Measurements from ENCODE around the gene TBX18. TPM values are rescaled to one million over a fixed set of nuclear protein-coding genes. Genes with fewer than 3 reads are reported as not detected.

TBX18 gene
- total RNA-seq, 1 experiment from 2014 or later, result 14.4 TPM

DNA sequence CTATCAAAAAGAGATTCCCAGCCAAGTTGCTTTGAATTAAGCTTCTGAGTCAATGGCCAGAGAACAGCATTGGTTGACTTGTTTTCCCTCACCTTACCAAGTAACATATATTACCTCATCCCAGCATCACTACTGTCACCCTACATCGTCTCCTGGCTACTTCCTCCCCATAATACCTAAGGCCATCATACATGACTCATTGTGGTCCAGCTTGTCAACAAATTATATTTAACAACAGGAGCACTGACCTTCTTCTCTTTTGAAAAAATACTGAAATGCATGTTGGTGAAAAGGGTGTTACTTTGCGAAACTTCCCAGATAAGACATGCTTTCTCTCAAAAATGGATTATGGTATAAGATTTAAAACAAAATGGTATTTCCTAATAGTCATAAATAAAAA lies 106.9 kb downstream of the TBX18 start (continued):
- TF ChIP-seq, protein P1, sequence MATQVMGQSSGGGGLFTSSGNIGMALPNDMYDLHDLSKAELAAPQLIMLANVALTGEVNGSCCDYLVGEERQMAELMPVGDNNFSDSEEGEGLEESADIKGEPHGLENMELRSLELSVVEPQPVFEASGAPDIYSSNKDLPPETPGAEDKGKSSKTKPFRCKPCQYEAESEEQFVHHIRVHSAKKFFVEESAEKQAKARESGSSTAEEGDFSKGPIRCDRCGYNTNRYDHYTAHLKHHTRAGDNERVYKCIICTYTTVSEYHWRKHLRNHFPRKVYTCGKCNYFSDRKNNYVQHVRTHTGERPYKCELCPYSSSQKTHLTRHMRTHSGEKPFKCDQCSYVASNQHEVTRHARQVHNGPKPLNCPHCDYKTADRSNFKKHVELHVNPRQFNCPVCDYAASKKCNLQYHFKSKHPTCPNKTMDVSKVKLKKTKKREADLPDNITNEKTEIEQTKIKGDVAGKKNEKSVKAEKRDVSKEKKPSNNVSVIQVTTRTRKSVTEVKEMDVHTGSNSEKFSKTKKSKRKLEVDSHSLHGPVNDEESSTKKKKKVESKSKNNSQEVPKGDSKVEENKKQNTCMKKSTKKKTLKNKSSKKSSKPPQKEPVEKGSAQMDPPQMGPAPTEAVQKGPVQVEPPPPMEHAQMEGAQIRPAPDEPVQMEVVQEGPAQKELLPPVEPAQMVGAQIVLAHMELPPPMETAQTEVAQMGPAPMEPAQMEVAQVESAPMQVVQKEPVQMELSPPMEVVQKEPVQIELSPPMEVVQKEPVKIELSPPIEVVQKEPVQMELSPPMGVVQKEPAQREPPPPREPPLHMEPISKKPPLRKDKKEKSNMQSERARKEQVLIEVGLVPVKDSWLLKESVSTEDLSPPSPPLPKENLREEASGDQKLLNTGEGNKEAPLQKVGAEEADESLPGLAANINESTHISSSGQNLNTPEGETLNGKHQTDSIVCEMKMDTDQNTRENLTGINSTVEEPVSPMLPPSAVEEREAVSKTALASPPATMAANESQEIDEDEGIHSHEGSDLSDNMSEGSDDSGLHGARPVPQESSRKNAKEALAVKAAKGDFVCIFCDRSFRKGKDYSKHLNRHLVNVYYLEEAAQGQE (IDR thresholded peaks at IDR 0.05; ENCODE audit: low read depth), result no peak
- no peak for TF ChIP-seq EGR1 (IDR thresholded peaks at IDR 0.05; ENCODE audit: low read depth)
- TF ChIP-seq SP1 (IDR thresholded peaks at IDR 0.05; ENCODE audit: low read depth), result no peak
- no peak for TF ChIP-seq POLR2A (IDR thresholded peaks at IDR 0.05; ENCODE audit: borderline replicate concordance, extremely low read depth, insufficient read depth, insufficient read length)
- no peak for TF ChIP-seq RAD21 (IDR thresholded peaks at IDR 0.05; ENCODE audit: low read depth)
- TF ChIP-seq, protein P2, sequence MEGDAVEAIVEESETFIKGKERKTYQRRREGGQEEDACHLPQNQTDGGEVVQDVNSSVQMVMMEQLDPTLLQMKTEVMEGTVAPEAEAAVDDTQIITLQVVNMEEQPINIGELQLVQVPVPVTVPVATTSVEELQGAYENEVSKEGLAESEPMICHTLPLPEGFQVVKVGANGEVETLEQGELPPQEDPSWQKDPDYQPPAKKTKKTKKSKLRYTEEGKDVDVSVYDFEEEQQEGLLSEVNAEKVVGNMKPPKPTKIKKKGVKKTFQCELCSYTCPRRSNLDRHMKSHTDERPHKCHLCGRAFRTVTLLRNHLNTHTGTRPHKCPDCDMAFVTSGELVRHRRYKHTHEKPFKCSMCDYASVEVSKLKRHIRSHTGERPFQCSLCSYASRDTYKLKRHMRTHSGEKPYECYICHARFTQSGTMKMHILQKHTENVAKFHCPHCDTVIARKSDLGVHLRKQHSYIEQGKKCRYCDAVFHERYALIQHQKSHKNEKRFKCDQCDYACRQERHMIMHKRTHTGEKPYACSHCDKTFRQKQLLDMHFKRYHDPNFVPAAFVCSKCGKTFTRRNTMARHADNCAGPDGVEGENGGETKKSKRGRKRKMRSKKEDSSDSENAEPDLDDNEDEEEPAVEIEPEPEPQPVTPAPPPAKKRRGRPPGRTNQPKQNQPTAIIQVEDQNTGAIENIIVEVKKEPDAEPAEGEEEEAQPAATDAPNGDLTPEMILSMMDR (IDR thresholded peaks at IDR 0.05 in 2 of 3, conservative IDR thresholded peaks at IDR 0.05 in 1 of 3; ENCODE audit: borderline replicate concordance in 1 of 3, insufficient read depth in 1 of 3, low read depth in 2 of 3, low read length in 2 of 3), result no peak
- TF ChIP-seq CEBPB (IDR thresholded peaks at IDR 0.05; ENCODE audit: low read depth), result no peak

DNA sequence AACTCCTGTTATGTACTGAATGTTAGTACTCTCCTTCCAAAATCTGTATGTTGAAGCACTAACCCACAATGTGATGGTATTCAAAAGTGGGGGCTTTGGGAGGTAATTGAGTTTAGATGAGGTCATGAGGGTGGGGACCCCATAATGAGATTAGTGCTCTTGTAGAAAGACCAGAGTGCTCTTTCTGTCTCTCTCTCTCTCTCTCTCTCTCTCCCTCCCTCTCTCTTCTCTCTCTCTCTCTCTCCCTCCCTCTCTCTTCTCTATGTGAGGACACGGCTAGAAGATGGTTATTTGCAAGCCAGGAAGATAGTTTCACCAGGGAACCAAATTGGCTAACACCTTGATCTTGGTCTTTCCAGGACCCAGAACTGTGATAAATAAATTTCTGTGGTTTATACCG lies 107.4 kb downstream of the TBX18 start:
- no peaks in the 10 kb centered on the region for H4K20me1 ChIP-seq (ENCODE audit: insufficient read depth)
- H3K36me3 ChIP-seq (ENCODE audit: control insufficient read depth in 1 of 2, insufficient read depth in 2 of 2, low read length in 2 of 2), result no peaks in the 10 kb centered on the region
- no peak overlapping the region for H2AFZ ChIP-seq (ENCODE audit: low read depth, low read length, poor library complexity, severe bottlenecking)
- no peak overlapping the region for H3K9ac ChIP-seq (ENCODE audit: low read length)
- H3K9me2 ChIP-seq (ENCODE audit: insufficient read depth), result no peaks in the 10 kb centered on the region
- ChIA-PET CTCF (no interaction called here), POLR2A (no interaction called here), RAD21 (ENCODE audit: low non-redundant PET in 1 of 2, low total read pairs in 2 of 2, uncharacterized antibody in 2 of 2, unreplicated experiment in 2 of 2) (no interaction called here)
- DNase-seq (ENCODE audit: low read depth, low spot score) (no peak), ATAC-seq (no peak)
- BruUV-seq (replicated peaks), result no TSS peak
- no peak overlapping the region for H3K4me3 ChIP-seq (replicated peaks in 1 of 2; ENCODE audit: low read depth in 1 of 2, low read length in 2 of 2)
- H3K4me2 ChIP-seq (ENCODE audit: low read length), result no peak overlapping the region
- intact Hi-C loops (cut with micrococcal nuclease), result no loop called here
- H3K9me3 ChIP-seq (ENCODE audit: control insufficient read depth in 1 of 2, insufficient read depth in 1 of 2, low read depth in 1 of 2, low read length in 2 of 2), result no peaks in the 10 kb centered on the region
- H3K27me3 ChIP-seq (ENCODE audit: insufficient read depth, low read length), result no peaks in the 10 kb centered on the region
- no peaks in the 10 kb centered on the region for H3K79me2 ChIP-seq (ENCODE audit: insufficient read depth, low read length)
- H3K4me1 ChIP-seq (ENCODE audit: control insufficient read depth in 1 of 2, insufficient read depth in 2 of 2, low read length in 2 of 2), result no peaks in the 10 kb centered on the region
- no peak overlapping the region for H3K27ac ChIP-seq (ENCODE audit: low read depth, low read length)
- TF ChIP-seq RAD21 (IDR thresholded peaks at IDR 0.05; ENCODE audit: low read depth) (no peak), EGR1 (IDR thresholded peaks at IDR 0.05; ENCODE audit: low read depth) (no peak), SRF (IDR thresholded peaks at IDR 0.05; ENCODE audit: low read depth) (no peak)

Data from HCT116 (cell line).